H9 (cell line): ENCODE results near the gene ZNF433. TPM values are rescaled to one million over a fixed set of nuclear protein-coding genes. Genes with fewer than 3 reads are reported as not detected.

ENCODE experiments used
- DNase-seq: peaks from one replicate; pipeline ENCODE4 v3.0.0-alpha.2; 2017
- H2AFZ ChIP-seq: one replicate; pipeline ENCODE4 v1.6.1; 2013; ENCODE audit warnings: mild to moderate bottlenecking, low read length, control low read depth, moderate library complexity
- H2AK5ac ChIP-seq: 2 replicates; pipeline ENCODE4 v1.6.1; 2013; ENCODE audit warnings: low read length, control low read depth, mixed read lengths; ENCODE audit not compliant: insufficient read length
- H2BK120ac ChIP-seq: one replicate; pipeline ENCODE4 v1.6.1; 2013; ENCODE audit warnings: low read depth, mild to moderate bottlenecking, low read length, control low read depth, inconsistent platforms; ENCODE audit not compliant: poor library complexity, severe bottlenecking
- H2BK12ac ChIP-seq: 2 replicates; pipeline ENCODE4 v1.6.1; 2013; ENCODE audit warnings: low read length, control low read depth, mixed read lengths, low read depth; ENCODE audit not compliant: insufficient read length
- H2BK15ac ChIP-seq: 2 replicates; pipeline ENCODE4 v1.6.1; 2013; ENCODE audit warnings: low read depth, low read length, control low read depth
- H2BK20ac ChIP-seq: one replicate; pipeline ENCODE4 v1.6.1; 2013; ENCODE audit warnings: low read depth, mild to moderate bottlenecking, low read length, control low read depth, inconsistent platforms; ENCODE audit not compliant: poor library complexity, severe bottlenecking
- H2BK5ac ChIP-seq: 2 replicates; pipeline ENCODE4 v1.6.1; 2013; ENCODE audit warnings: low read length, control low read depth, mixed read lengths; ENCODE audit not compliant: insufficient read length
- H3K14ac ChIP-seq: 2 replicates; pipeline ENCODE4 v1.6.1; 2013; ENCODE audit warnings: low read length, control low read depth; ENCODE audit not compliant: insufficient read depth
- H3K18ac ChIP-seq: 2 replicates; pipeline ENCODE4 v1.6.1; 2013; ENCODE audit warnings: low read depth, mild to moderate bottlenecking, mixed read lengths, low read length, control low read depth; ENCODE audit not compliant: insufficient read length
- H3K23ac ChIP-seq: 2 replicates; pipeline ENCODE4 v1.6.1; 2013; ENCODE audit warnings: low read length, control low read depth, mixed read lengths, low read depth; ENCODE audit not compliant: insufficient read length
- H3K23me2 ChIP-seq: 2 replicates; pipeline ENCODE4 v1.6.1; 2013; ENCODE audit warnings: low read depth, mild to moderate bottlenecking, mixed read lengths, low read length, control low read depth; ENCODE audit not compliant: insufficient read length, poor library complexity, severe bottlenecking
- H3K27ac ChIP-seq: 2 replicates; pipeline ENCODE4 v1.5.1; 2013; ENCODE audit warnings: low read length, control low read depth, mixed read lengths, low read depth; ENCODE audit not compliant: insufficient read length
- H3K27me3 ChIP-seq: 2 replicates; pipeline ENCODE4 v1.6.1; 2013; ENCODE audit warnings: low read length, control low read depth, inconsistent platforms; ENCODE audit not compliant: insufficient read depth
- H3K4ac ChIP-seq: 2 replicates; pipeline ENCODE4 v1.6.1; 2013; ENCODE audit warnings: low read depth, mild to moderate bottlenecking, control low read depth, inconsistent platforms, low read length, moderate library complexity
- H3K4me1 ChIP-seq: 2 replicates; pipeline ENCODE4 v1.6.1; 2013; ENCODE audit warnings: low read length, control low read depth, inconsistent platforms; ENCODE audit not compliant: insufficient read depth
- H3K4me2 ChIP-seq: 2 replicates; pipeline ENCODE4 v1.6.1; 2013; ENCODE audit warnings: low read length, control low read depth, mixed read lengths; ENCODE audit not compliant: insufficient read length, insufficient read depth
- H3K56ac ChIP-seq: 2 replicates; pipeline ENCODE4 v1.6.1; 2013; ENCODE audit warnings: low read depth, mild to moderate bottlenecking, mixed read lengths, low read length, control low read depth; ENCODE audit not compliant: insufficient read length
- H3K79me1 ChIP-seq: 2 replicates; pipeline ENCODE4 v1.6.1; 2013; ENCODE audit warnings: low read depth, mild to moderate bottlenecking, moderate library complexity, low read length, control low read depth, inconsistent platforms; ENCODE audit not compliant: insufficient read depth, poor library complexity, severe bottlenecking
- H3K79me2 ChIP-seq: 2 replicates; pipeline ENCODE4 v1.6.1; 2013; ENCODE audit warnings: low read length, control low read depth, inconsistent platforms; ENCODE audit not compliant: insufficient read depth
- H3K9ac ChIP-seq: 2 replicates; pipeline ENCODE4 v1.6.1; 2013; ENCODE audit warnings: low read length, control low read depth, mixed read lengths; ENCODE audit not compliant: insufficient read length; ENCODE audit errors: extremely low read depth
- H3K9me3 ChIP-seq: one replicate; pipeline ENCODE4 v1.6.1; 2013; ENCODE audit warnings: low read depth, low read length, inconsistent platforms; ENCODE audit not compliant: control insufficient read depth
- H3T11ph ChIP-seq: one replicate; pipeline ENCODE4 v1.6.1; 2013; ENCODE audit warnings: mild to moderate bottlenecking, low read length, control low read depth, inconsistent platforms
- H4K20me1 ChIP-seq: one replicate; pipeline ENCODE4 v1.6.1; 2013; ENCODE audit not compliant: control insufficient read depth, insufficient read length, insufficient read depth
- H4K5ac ChIP-seq: 2 replicates; pipeline ENCODE4 v1.6.1; 2013; ENCODE audit warnings: low read depth, mild to moderate bottlenecking, mixed read lengths, low read length, control low read depth; ENCODE audit not compliant: insufficient read length
- H4K8ac ChIP-seq: replicated peaks from 2 replicates; pipeline ENCODE4 v1.6.1; 2013; ENCODE audit warnings: low read length, control low read depth, mixed read lengths, low read depth; ENCODE audit not compliant: insufficient read length
- H4K91ac ChIP-seq: 2 replicates; pipeline ENCODE4 v1.6.1; 2013; ENCODE audit warnings: low read depth, mild to moderate bottlenecking, moderate library complexity, mixed read lengths, low read length, control low read depth; ENCODE audit not compliant: insufficient read length
- H3K27ac Mint-ChIP-seq, 3 experiments: 2 replicates in 2 of 3; 3 replicates in 1 of 3; pipeline ENCODE4 v1.8.0; 2020 to 2021; ENCODE audit warnings: mixed read lengths in 3 of 3, mild to moderate bottlenecking in 1 of 3, moderate library complexity in 1 of 3
- H3K27me3 Mint-ChIP-seq: 2 replicates; pipeline ENCODE4 v1.8.0; 2021; ENCODE audit warnings: low read depth, mild to moderate bottlenecking, moderate library complexity, mixed read lengths
- H3K36me3 Mint-ChIP-seq, 3 experiments: 2 replicates in 2 of 3; 3 replicates in 1 of 3; pipeline ENCODE4 v1.8.0; 2020 to 2021; ENCODE audit warnings: low read depth in 3 of 3, mixed read lengths in 3 of 3; ENCODE audit not compliant: insufficient read depth in 1 of 3
- H3K4me1 Mint-ChIP-seq, 2 experiments: 2 replicates each; pipeline ENCODE4 v1.8.0; 2020; ENCODE audit warnings: mixed read lengths in 2 of 2
- H3K4me3 Mint-ChIP-seq, 2 experiments: 2 replicates in 1 of 2; 3 replicates in 1 of 2; pipeline ENCODE4 v1.8.0; 2020 to 2021; ENCODE audit warnings: mild to moderate bottlenecking in 2 of 2, mixed read lengths in 2 of 2, moderate library complexity in 1 of 2
- H3K9me3 Mint-ChIP-seq, 2 experiments: 2 replicates in 1 of 2; 3 replicates in 1 of 2; pipeline ENCODE4 v1.8.0; 2020; ENCODE audit warnings: mild to moderate bottlenecking in 2 of 2, mixed read lengths in 2 of 2, moderate library complexity in 1 of 2
- CTCF ChIP-seq: fragments of 200-600 bp; sonication (generic); conservative IDR thresholded peaks from 3 replicates; pipeline ENCODE4 v1.8.0; 2021; ENCODE audit warnings: antibody characterized with exemption, mild to moderate bottlenecking
- WGBS: extraction: QIAGEN DNeasy Blood & Tissue Kit; methylation state at CpG from one replicate; pipeline ENCODE4 v1.1.7; 2013; ENCODE audit warnings: missing lambda C conversion rate, low lambda C conversion rate, mixed read lengths; ENCODE audit not compliant: insufficient read length; ENCODE audit errors: extremely low coverage; 5-methylcytosine and 5-hydroxymethylcytosine counted together
- total RNA-seq: library from RNA; stranded (reverse); gene quantifications from 2 replicates; pipeline ENCODE4 v1.2.1, GENCODE V29; 2021

ZNF433 gene
- total RNA-seq, 1 experiment from 2014 or later: 1.9 TPM

- no peak overlapping the region for H3K27ac ChIP-seq
- no peaks in the 10 kb centered on the region for H3K23me2 ChIP-seq
- no peak for TF ChIP-seq CTCF
- H3K14ac ChIP-seq: no peak overlapping the region
- H2AFZ ChIP-seq: no peak overlapping the region
- Mint-ChIP-seq H3K27me3 (no peaks in the 10 kb centered on the region), H3K27ac (no peak overlapping the region), H3K4me3 (no peak overlapping the region), H3K4me1 (no peaks in the 10 kb centered on the region), H3K9me3 (peaks cover 68 to 81% of the 10 kb centered on the region in 2 experiments), H3K36me3 (peaks cover 63 to 65% (median 64%) of the 10 kb centered on the region in 3 experiments)
- H2BK20ac ChIP-seq: no peak overlapping the region
- H4K5ac ChIP-seq: no peak overlapping the region
- no peak for DNase-seq
- H4K91ac ChIP-seq: no peak overlapping the region
- H3K4me1 ChIP-seq: no peaks in the 10 kb centered on the region
- no peaks in the 10 kb centered on the region for H3K27me3 ChIP-seq
- WGBS: no CpG with 5 or more reads among the region's 5 CpGs
- H3K23ac ChIP-seq: no peak overlapping the region
- peaks cover 62% of the 10 kb centered on the region for H3K9me3 ChIP-seq
- no peak overlapping the region for H2AK5ac ChIP-seq
- H4K8ac ChIP-seq: no peak overlapping the region
- no peaks in the 10 kb centered on the region; the same call in 1 of the 2 replicates for H3K79me2 ChIP-seq
- peaks cover 6% of the 10 kb centered on the region for H3K79me1 ChIP-seq
- H3K18ac ChIP-seq: no peak overlapping the region
- H3K4me2 ChIP-seq: no peak overlapping the region
- H2BK120ac ChIP-seq: no peak overlapping the region
- no peak overlapping the region for H2BK5ac ChIP-seq
- no peak overlapping the region for H3K4ac ChIP-seq
- H3T11ph ChIP-seq: no peak overlapping the region
- H4K20me1 ChIP-seq: no peaks in the 10 kb centered on the region
- no peak overlapping the region for H3K56ac ChIP-seq
- H2BK12ac ChIP-seq: no peak overlapping the region
- no peak overlapping the region for H3K9ac ChIP-seq
- H2BK15ac ChIP-seq: no peak overlapping the region
Observed at GRCh38 chr19:12043752-12044422, 8.4 kb upstream of the ZNF433 start.
